SIG-M5 (cell line): ENCODE data around the gene FYB1.
"Not testable (repeated sequence)": the region's sequence is repeated elsewhere in the genome, so short reads cannot be mapped to it uniquely, and the experiment has no call there.

Experiments used
- DNase-seq: peaks from one replicate; lab custom pipeline; 2025; lab: John Stamatoyannopoulos, UW

Gene FYB1, protein sequence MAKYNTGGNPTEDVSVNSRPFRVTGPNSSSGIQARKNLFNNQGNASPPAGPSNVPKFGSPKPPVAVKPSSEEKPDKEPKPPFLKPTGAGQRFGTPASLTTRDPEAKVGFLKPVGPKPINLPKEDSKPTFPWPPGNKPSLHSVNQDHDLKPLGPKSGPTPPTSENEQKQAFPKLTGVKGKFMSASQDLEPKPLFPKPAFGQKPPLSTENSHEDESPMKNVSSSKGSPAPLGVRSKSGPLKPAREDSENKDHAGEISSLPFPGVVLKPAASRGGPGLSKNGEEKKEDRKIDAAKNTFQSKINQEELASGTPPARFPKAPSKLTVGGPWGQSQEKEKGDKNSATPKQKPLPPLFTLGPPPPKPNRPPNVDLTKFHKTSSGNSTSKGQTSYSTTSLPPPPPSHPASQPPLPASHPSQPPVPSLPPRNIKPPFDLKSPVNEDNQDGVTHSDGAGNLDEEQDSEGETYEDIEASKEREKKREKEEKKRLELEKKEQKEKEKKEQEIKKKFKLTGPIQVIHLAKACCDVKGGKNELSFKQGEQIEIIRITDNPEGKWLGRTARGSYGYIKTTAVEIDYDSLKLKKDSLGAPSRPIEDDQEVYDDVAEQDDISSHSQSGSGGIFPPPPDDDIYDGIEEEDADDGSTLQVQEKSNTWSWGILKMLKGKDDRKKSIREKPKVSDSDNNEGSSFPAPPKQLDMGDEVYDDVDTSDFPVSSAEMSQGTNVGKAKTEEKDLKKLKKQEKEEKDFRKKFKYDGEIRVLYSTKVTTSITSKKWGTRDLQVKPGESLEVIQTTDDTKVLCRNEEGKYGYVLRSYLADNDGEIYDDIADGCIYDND

DNA sequence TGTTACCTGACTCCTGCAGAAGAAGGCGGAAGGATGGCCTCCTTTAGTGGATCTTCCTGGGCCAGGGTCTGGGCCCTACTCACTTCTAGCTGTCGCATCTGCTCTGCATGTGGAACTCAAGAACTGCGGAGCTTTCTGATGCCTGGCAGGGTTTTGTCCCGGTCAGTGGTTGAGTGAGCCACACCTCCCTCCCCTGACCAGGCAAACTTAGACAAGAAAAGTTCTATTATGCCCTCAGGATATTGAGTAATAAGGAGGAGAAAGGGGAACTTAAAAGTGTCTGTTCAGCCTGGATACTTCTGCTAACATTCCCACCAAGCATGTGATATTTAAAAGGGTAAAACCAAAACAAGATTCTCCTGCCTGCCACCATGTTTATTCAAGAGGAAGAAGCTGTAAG is at the start of gene FYB1:
Gene FYB1 (minus strand): TSS at position 127 of the 400 bp plus-strand sequence. CDS start 16,603 bp downstream, outside the sequence.
- DNase-seq, result peak; percentile 62

DNA sequence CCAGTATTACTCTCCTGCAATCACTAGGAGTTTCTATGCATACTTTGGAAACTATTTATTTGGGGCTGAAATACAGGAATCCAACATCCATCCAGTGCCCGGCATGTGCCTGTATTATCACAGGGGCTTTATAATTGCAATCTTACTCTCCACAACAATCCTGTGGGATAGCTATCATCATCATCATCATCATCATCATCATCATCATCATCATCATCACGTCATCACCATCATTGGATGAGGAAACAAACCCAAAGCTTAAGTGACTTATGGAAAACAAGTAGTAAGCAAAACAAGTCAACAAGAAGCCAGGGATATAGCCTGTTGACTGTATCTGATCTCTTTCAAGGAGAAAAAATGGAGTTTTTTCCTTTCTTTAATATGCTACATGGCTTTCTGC is 47.8 kb upstream of the FYB1 start:
- DNase-seq, result no peak

DNA sequence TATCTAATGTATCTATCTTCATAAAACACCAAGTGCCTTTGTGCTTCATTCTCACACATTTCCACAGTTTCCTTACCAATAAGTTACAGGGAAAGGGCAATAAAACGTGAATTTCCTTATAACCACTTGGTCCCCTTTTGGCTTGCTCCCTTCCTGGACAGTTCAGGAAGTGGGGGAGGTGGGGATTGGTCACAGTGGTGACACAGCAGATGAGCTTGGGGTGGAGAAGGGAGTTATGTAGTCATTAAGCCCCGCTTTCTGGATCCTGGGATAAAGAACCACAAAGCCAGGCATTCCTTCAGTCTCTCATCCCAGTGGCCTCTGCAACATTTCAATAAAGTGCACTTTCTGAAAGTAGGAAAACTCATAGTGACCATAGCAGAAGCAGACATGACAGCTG is 47.1 kb upstream of the FYB1 start:
- DNase-seq, result no peak

DNA sequence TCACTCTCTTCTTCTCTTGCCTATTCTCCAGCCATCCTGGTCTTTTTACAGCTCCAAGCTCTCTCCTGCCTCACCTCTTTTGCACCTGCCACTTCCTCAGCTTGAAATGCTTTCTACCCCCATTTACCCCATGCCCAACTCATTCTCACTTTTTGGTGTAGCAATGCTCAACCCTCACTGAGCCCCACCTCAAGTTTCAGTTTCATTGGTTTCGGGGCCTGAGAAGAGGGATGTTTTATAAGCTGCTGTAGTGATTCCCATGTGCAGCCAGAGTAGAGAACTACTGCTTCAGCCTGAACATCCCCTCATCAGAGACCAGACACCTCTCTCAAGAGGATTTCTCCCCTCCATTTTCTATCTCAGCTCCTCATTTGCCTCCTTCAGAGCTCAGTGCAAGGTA is 45.2 kb upstream of the FYB1 start:
- no peak for DNase-seq

DNA sequence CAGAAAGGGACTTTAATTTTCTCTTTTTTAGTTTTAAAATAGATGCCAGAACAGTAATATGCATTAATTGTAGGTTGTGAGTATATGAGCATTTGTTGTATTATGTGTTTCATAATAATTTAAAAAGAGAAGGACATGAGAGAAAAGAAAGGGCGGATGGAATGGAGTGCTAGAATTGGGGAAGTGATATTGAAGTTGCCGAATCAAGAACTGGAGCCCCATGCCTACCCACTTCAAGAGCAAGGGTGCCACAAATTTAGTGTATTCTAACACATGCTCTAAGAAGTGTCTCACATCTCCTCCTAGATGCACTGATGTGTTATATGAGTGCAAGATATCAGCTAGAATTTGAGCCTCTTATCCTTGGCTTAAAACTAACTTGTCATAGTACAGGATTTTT is 43.6 kb upstream of the FYB1 start:
- no peak for DNase-seq

DNA sequence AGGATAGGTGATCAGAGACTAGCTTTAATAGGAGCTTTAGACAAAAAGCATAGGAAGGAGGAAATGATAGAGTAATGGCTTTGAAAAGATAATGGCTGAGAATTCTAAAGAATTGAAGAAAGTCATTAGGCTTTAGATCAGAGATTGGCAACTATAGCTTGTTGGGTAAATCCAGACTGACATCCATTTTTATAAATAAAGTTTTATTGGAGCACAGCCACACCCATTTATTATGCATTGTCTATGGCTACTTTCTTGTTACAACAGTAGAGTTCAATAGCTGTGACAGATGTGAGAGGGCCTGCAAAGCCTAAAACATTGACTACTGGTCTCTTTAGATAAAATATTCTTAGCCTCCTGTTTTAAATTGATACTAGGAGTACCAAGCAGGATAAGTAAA is 40.7 kb upstream of the FYB1 start:
- no peak for DNase-seq

DNA sequence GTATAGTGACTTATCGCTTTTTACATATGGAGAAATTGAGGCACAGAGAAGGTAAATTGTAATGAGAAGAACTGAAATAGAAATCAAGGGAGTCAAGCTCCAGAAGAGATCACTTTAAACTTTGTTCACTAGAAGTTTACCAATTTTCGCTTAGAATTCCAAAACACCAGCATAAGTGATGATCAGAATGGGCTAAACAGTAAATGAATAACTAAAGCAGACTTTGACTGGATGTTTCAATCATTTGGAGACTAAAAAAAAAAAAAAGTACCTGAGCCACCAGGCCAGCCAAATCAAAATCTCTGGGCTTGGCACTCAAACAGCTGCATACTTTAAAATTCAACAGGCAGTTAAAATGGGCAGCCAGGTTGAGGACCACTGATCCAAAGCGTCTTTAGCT is 38.2 kb upstream of the FYB1 start:
- DNase-seq, result no peak

DNA sequence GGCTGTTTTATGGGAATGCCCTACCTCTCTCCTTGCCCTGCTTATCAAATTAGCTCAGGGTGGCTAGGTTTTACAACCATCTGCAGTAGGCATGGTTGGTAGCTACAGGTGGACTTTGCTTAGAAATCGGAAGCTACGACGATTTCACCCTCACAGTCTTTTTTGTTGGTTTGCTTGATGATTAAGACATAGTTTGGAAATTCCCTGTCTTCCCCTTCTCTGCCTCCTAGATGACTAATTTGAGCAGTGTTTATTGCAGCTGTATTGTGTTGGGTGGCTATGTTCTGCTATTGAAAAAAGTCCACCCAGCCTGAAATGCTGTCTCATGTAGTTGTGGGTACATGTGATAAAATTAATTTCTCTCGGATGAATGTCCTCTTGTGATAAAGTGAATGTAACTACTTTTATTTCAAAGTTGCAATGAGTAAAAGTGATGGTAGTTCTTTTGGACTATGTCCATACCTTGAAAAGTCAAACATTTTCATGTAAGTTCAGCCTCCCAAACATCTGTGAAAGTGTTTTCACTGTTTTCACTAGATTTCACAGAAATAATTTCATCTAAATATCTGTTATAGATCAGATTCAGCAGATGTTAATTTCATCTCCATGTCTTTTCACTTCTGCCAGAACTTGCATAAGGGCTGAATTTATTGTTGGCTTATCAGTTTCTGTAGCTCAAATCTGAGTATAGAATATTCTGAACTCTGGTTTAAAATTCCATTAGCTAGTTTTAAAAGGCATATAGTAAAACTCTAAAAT is 37.3 kb upstream of the FYB1 start:
- DNase-seq, result no peak

DNA sequence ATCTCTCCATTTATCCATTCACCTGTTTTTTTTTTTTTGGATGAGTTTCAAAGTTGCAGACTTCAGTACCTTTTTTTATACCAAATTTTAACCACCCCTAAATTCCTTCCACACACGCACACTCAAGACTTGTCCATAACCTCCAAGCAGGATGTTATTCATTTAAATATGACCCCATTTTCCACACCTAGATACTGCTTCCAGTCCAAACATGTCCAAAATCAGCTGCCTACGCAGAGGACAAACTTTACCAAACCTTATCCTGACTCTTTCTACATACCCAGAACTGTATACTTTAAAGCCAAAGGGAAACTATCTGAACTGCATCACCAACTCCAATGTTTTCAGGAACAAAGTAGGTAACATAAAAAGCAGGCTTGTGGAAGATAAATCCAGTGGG is 36.0 kb upstream of the FYB1 start:
- no peak for DNase-seq

DNA sequence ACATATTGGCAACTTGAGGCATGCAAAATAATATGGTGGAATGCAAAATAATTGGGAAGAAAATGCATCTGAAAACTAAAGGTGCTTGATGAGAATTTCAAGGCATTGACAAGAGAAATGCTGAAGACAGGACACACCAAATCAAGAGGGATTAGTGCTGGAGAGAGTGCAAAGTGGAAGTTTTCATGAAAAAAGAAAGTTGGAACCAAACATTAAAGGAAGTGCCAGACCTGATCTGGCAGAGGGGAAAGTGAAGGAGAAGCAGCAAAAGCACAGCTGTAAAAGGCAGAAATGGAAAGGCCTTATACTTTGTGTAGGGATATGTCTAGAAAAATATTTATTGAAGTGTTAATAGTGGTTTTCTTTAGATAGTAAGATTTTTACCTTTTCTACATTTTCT is 35.3 kb upstream of the FYB1 start:
- no peak for DNase-seq

DNA sequence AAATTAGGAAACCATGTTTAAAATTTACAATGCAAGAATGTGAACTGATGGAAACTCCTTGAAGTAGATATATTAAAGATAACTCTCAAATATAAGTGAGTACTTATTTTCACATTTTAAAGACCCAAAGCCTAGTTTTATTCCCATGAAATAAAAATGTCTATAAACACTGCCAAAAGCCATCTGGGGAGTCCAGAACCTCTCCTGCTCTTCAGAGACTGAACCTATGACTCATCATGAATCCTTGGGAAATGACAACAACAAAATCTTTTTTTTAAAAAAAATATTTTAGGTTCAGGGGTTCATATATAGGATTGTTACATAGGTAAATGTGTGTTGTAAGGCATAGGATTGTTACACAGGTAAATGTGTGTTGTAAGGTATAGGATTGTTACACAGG is 33.8 kb upstream of the FYB1 start:
- DNase-seq, result no peak

DNA sequence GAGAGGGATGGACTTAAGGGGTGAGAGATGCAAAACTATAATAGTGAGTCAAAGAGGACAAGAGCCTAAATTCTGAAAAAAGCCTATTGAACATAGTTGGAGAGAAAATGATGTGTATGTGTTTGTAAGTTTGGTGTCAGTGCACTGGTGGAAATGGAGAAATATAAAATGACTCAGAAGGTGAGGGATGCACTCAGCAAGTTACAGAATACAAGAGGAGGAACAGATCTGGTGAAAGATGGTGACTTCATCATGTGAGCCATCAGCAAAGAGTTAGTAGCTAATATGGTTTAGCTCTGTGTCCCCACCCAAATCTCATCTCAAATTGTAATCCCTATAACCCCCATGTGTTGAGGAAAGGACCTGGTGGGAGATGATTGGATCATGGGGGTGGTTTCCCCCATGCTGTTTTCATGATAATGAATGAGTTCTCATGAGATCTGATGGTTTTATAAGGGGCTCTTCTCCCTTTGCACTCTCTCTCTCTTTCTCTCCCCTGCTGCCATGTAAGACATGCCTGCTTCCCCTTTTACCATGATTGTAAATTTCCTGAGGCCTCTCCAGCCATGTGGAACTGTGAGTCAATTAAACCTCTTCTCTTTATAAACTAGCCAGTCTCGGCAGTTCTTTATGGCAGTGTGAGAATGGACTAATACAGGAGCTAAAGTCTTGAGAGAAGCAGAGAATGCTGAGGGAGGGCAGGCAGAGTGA is 30.4 kb upstream of the FYB1 start:
- DNase-seq, result no peak

DNA sequence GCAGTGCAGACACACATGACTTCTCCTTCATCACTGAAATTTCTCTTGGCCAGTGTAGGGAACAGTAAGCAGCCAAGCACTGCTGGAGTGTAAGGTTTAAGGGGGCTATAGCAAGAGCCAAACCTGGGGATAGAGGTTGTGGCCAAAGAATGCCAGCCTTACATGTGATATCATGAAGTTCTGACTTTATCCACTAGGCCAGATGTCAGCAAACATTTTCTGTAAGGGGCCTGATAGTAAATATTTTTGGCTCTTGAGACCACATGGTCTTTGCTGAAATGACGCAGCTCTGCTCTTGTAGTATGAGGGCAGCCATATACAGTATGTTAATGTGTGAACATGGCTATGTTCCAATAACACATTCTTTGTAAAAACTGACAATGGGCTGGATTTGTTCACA is 29.7 kb upstream of the FYB1 start:
- DNase-seq, result no peak

DNA sequence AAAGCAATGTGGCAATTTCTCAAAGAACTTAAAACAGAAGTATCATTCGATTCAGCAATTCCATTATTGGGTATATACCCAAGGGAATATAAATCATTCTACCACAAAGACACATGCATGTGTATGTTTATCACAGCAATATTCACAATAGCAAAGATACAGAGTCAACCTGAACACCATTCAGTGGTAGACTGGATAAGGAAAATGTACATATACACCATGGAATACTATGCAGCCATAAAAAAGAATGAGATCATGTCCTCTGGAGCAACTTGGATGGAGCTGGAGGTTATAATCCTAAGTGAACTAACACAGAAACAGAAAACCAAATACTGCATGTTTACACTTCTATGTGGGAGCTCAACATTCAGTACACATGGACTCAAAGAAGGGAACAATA is 21.4 kb upstream of the FYB1 start:
- DNase-seq, result no peak

DNA sequence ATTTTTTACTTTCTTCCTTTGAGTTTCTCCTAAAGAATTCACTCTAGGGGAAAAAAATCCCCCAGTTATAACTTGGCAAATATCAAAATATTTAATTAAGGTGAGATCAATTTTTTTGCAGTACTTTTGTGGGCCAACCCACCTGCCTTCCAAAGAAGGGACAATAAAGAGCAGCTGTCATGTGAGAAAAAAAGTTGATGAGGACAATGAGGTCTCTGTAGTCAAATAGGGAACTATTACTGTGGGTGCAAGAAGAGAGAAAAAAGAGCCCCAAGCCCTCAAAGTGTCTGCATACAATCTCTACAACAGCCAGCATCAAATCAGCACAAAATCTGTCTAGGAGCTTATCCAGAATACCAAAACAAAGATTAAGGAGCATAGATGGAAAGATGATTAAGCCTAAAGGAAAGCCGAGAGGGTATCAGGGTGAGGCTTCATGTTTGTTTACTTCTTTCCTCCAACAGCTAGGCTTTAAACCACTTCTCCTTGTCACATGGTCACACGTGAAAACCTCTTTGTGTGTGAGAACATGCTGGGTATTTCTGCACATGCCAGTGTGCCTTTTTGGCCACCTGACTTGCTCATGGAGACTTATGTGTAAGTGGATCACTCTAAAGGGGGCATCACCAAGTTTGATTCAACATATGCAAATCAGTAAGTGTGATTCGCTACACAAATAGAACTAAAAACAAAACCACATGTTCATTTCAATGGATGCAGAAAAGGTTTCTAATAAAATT is 19.2 kb upstream of the FYB1 start:
- no peak for DNase-seq

DNA sequence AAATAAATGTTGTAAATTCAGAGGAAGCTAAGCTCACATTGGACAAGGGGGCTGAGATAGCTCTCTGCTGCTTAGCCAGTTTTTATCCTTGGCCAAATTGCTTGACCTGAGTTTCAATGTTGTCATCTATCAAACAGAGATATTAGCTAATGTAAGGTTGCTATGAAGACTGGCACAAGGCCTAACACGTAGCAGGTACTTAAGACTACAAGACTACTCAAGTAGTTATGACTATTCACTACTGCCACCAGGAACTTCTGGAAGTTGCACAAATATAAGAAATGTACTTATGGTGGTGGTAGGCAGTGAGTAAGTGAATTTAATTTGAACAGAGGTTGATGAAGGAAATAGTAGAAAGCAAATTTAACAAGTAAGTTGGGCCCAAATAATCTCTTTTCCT is 17.4 kb upstream of the FYB1 start:
- no peak for DNase-seq

DNA sequence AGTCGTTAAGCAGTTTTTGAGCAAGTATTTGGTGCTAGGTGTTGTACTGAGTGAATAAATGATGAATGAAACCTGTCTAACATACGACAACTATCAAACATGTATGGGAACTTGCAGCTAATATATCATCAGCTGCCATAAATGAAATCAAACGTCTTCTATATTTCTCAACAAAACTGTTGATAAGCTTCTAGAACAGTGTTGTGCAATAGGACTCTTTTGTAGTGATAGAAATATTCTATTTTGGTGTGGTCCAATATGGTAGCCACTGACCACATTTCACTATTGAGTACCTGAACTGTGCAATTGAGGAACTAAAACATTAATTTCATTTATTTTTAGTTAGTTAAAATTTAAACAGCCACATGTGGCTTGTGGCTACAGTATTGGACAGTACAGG is 16.3 kb upstream of the FYB1 start:
- DNase-seq, result no peak

DNA sequence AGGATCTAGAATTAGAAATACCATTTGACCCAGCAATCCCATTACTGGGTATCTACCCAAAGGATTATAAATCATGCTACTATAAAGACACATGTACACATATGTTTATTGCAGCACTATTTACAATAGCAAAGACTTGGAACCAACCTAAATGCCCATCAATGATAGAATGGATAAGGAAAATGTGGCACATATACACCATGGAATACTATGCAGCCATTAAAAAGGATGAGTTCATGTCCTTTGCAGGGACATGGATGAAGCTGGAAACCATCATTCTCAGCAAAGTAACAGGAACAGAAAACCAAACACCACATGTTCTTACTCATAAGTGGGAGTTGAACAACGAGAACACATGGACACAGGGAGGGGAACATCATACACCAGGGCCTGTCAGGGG is 15.1 kb upstream of the FYB1 start:
- not testable (repeated sequence) for DNase-seq

DNA sequence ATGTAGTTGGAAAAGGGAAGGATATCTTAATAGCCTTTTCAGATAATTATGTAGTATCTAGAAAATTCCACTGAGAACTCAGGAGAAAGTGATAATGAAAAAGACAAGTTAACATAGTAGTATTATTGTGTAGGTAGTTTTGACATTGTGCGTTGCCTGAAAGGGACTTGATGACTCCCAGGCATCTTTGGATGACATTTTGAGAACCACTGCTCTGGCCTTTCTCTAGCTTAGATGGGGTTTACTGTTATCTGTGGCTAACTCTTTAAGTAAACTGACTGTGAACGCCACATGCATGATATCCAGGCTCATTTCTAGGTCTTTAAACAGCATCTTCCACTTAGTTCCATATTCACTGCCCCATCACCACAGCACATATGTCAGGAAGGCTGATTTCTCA is 14.4 kb upstream of the FYB1 start:
- DNase-seq, result no peak

DNA sequence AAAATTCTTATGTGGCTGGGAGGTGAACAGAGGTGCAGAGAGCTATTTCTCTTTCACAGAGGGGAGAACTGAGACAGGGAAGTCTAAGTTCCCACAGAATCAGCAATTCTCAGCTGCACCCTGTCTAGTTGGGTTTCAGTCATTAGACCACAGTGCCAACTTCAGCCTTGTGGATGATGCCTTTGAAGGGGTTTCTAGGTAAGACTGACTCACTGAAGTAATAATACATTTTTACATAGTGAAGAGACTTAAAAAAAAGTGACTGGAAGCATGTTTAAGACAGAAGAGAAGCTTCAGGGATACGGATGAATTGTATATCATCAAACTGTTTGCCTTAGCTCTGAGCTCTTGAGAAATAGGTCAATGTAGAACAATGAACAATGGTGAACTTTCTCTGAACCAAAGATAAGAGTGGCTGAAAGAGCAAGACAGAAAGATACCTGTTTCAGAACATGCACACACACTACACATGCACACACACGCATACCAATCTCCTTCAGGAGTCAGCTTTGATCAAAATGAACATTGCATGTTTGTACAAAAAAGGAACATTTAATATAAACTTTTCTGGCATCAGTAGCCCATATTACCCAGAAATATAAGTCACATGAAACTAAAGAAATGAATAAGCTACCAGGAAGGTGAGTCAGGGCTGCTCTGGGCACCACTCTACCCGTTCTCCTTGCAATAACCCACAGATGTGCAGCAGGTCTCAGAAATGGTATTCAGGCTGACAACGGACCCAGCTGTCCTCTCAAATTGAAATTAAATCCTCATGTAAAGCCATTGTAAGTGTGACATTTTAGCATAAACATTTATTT is 12.6 kb upstream of the FYB1 start:
- DNase-seq, result no peak
